Suprapubic skin (tissue), 4 donors: ENCODE data around the gene NTN1.

Experiments used
- POLR2A ChIP-seq, 2 donors: fragments of 450-650 bp; IDR thresholded peaks; one replicate each; pipeline ENCODE4 v1.6.1; 2017; ENCODE audit warnings: antibody characterized with exemption in 2 of 2, mild to moderate bottlenecking in 2 of 2, moderate library complexity in 2 of 2
- POLR2AphosphoS5 ChIP-seq, 3 donors: sonication (generic); formaldehyde crosslinking; IDR thresholded peaks; one replicate each; pipeline ENCODE4 v1.6.1; 2017; ENCODE audit warnings: antibody characterized with exemption in 3 of 3
- TF ChIP-seq, protein P1 (sequence below), 2 donors: fragments of 200-600 bp in 1 of 2; fragments of 450-650 bp in 1 of 2; sonication (generic) in 1 of 2; IDR thresholded peaks; one replicate each; pipeline ENCODE4 v1.5.1; 2016 to 2019; ENCODE audit warnings: antibody characterized with exemption in 2 of 2, mild to moderate bottlenecking in 1 of 2, moderate library complexity in 1 of 2

DNA sequence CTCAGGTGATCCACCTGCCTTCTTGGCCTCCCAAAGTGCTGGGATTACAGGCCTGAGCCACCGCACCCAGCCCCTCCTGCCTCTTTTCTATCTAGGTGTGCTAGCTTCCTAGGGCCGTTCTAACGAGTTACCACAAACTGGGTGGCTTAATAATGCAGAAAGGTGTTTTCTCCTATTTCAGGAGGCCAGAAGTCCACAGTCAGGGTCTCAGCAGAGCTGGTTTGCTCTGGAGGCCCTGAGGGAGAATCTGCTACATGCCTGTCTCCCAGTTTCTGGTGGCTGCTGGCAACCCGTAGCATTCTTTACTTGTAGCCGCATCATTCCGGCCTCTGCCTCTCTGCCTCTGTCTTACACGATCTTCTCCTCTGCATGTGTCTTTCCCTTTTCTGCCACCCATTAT, 89.2 kb downstream of the NTN1 start:
- TF ChIP-seq, protein P1, sequence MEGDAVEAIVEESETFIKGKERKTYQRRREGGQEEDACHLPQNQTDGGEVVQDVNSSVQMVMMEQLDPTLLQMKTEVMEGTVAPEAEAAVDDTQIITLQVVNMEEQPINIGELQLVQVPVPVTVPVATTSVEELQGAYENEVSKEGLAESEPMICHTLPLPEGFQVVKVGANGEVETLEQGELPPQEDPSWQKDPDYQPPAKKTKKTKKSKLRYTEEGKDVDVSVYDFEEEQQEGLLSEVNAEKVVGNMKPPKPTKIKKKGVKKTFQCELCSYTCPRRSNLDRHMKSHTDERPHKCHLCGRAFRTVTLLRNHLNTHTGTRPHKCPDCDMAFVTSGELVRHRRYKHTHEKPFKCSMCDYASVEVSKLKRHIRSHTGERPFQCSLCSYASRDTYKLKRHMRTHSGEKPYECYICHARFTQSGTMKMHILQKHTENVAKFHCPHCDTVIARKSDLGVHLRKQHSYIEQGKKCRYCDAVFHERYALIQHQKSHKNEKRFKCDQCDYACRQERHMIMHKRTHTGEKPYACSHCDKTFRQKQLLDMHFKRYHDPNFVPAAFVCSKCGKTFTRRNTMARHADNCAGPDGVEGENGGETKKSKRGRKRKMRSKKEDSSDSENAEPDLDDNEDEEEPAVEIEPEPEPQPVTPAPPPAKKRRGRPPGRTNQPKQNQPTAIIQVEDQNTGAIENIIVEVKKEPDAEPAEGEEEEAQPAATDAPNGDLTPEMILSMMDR (IDR thresholded peaks at IDR 0.05) = no peak
- TF ChIP-seq POLR2AphosphoS5 (IDR thresholded peaks at IDR 0.05) = no peak
- TF ChIP-seq POLR2A (IDR thresholded peaks at IDR 0.05) = no peak
